GM10266 (cell line): ENCODE data around the gene KIF5C.

Experiments used
- DNase-seq: peaks from one replicate; pipeline ENCODE4 v3.0.0; 2012; ENCODE audit errors: extremely low spot score
- CTCF ChIP-seq: IDR thresholded peaks from 2 replicates; pipeline ENCODE4 v1.5.1; 2012; ENCODE audit warnings: mild to moderate bottlenecking, low read depth; ENCODE audit not compliant: control insufficient read depth, insufficient read depth; ENCODE audit errors: missing control alignments

Gene KIF5C

GRCh38 chr2:148968301-148968700, 93.3 kb downstream of the KIF5C start:
- no peak for TF ChIP-seq CTCF
- DNase-seq = no peak

GRCh38 chr2:148968776-148969319, 93.8 kb downstream of the KIF5C start:
- TF ChIP-seq CTCF = no peak

GRCh38 chr2:148969659-148970061, 94.6 kb downstream of the KIF5C start:
- no peak for TF ChIP-seq CTCF
- no peak for DNase-seq

More at GRCh38 chr2:148968776-148969319, 93.8 kb downstream of the KIF5C start:
- no peak for DNase-seq

- DNase-seq = no peak
- TF ChIP-seq CTCF = no peak
Observed at GRCh38 chr2:148970385-148970784, 95.4 kb downstream of the KIF5C start.

- TF ChIP-seq CTCF = no peak
- peak; percentile 59 for DNase-seq
Observed at GRCh38 chr2:148971547-148971946, 96.5 kb downstream of the KIF5C start.

- TF ChIP-seq CTCF = no peak
- DNase-seq = no peak
Observed at GRCh38 chr2:148974095-148974494, 99.1 kb downstream of the KIF5C start.

GRCh38 chr2:148978026-148978685, 103.1 kb downstream of the KIF5C start:
- DNase-seq = no peak
- no peak for TF ChIP-seq CTCF
